ENCODE measurements around the gene SH2B3. TPM values are rescaled to one million over a fixed set of nuclear protein-coding genes. Genes with fewer than 3 reads are reported as not detected.

The SH2B3 gene
- total and polyA plus RNA-seq, 2 donors (not counting 1 experiment from before 2014, with no cell fraction given), result 21.9 to 69.4 TPM

GRCh38 chr12:111361073-111361716 lies 44.5 kb upstream of the SH2B3 start:
- DNase-seq, result peak; percentile 36
- ATAC-seq (ENCODE audit: low read depth), result peak; percentile 50
- H3K4me1 ChIP-seq (ENCODE audit: control insufficient read depth in 2 of 2, insufficient read depth in 2 of 2, low read length in 2 of 2), result peaks cover 40 to 44% of the 10 kb centered on the region in 2 donors
- H3K4me3 Mint-ChIP-seq, result peak overlapping the region; percentile 84
- peak overlapping the region; percentile 63 to 71 for H3K27ac ChIP-seq (ENCODE audit: low read length in 2 of 2)
- no peaks in the 10 kb centered on the region for H4K20me1 ChIP-seq (ENCODE audit: control insufficient read depth, insufficient read depth, low read length, poor library complexity, severe bottlenecking)
- H2AFZ ChIP-seq (ENCODE audit: insufficient read depth, low read depth, low read length, poor library complexity, severe bottlenecking), result peak overlapping the region; percentile 70
- H3K27me3 ChIP-seq (replicated peaks in 1 of 4; ENCODE audit: control extremely low read depth in 1 of 4, control insufficient read depth in 3 of 4, insufficient read depth in 4 of 4, low read length in 3 of 4), result no peaks in the 10 kb centered on the region
- no peaks in the 10 kb centered on the region for H3K9me3 Mint-ChIP-seq (ENCODE audit: insufficient read depth)
- peaks cover 0 to 6% of the 10 kb centered on the region in 2 experiments for H3K36me3 ChIP-seq (replicated peaks in 1 of 2; ENCODE audit: control extremely low read depth in 1 of 2, control insufficient read depth in 1 of 2, extremely low read depth in 1 of 2, insufficient read depth in 2 of 2, low read length in 1 of 2)
- no peaks in the 10 kb centered on the region for H3K9me3 ChIP-seq (ENCODE audit: control extremely low read depth in 1 of 3, control insufficient read depth in 2 of 3, insufficient read depth in 1 of 3, low read length in 2 of 3)
- intact Hi-C loops (cut with micrococcal nuclease), result loop anchor here (1.0 kb wide), 1 partner anchor 8 kb away; the partner anchor contains the start of gene PHETA1
- CTCF ChIA-PET, result interaction anchor here (0.8 to 4.0 kb wide), 5 partner anchors 17 to 91 kb away, joined by 3 to 23 read pairs (median 5); no protein-coding TSS in a partner anchor
- H3K4me2 ChIP-seq (replicated peaks; ENCODE audit: low read depth, low read length, poor library complexity, severe bottlenecking), result peak overlapping the region; percentile 74
- peak overlapping the region; percentile 93 for H3K27ac Mint-ChIP-seq
- TF ChIP-seq EZH2 (IDR thresholded peaks at IDR 0.05; ENCODE audit: borderline replicate concordance, insufficient read depth, low read depth, low read length, poor library complexity, severe bottlenecking), result no peak
- no peak for TF ChIP-seq CTCF (IDR thresholded peaks at IDR 0.05)
- peak overlapping the region; percentile 40 for H3K9ac ChIP-seq (ENCODE audit: low read length)
- POLR2A ChIA-PET, result no interaction called here
- H3K4me1 Mint-ChIP-seq, result peaks cover 58% of the 10 kb centered on the region
- no peaks in the 10 kb centered on the region for H3K79me2 ChIP-seq (ENCODE audit: control insufficient read depth, insufficient read depth, low read length)
- WGBS (ENCODE audit: insufficient coverage), result 38% methylated on average over 9 of the region's 13 CpGs
- H3K4me3 ChIP-seq (ENCODE audit: control extremely low read depth in 1 of 5, extremely low read depth in 1 of 5, insufficient read depth in 1 of 5, low read depth in 2 of 5, low read length in 4 of 5), result peak overlapping the region in 4 of 5 experiments; percentile 9 to 31 (median 17)
- no peaks in the 10 kb centered on the region for H3K27me3 Mint-ChIP-seq
